Measurements from ENCODE around the gene PPP5C.

The PPP5C gene

DNA sequence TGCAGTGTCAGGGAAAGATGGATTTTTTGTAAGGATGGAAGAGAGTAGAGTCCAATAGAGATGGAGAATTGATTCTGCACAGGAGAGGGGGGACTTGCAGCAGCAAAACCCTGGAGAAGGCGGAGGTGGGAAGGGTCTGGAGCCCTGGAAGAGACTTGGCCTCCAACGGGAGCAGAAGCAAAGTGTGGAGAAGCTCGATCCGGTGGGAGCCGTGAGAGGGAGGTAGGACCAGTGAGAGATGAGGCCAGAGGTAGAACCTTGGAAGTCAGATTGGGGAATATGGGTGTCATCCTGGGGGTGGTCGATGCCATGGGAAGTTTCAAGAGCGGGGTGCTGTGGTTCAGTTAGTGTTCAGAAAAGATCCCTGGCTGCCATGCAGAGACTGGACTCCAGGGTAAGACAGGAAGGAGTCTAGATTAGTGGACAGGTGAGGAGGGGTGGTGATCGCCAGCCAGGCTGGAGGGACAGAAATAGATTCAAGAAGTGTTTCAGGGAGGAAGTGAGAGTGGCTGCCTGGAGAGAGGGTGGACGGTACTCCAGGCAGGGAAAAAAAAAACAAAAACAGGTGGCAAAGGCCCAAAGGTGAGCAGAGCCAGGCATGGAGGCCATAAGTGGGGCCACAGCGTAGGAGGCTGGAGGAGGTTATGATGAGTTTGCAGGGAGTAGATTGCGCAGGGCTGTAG lies 2.6 kb downstream of the PPP5C start:
- Histone ChIP-seq H3K9me3 (ENCODE audit: insufficient read depth, low read depth, low read length) (no peaks in the 10 kb centered on the region), H3K9ac (ENCODE audit: low read depth, low read length, poor library complexity, severe bottlenecking) (peak overlapping the region; percentile 45), H3K79me2 (ENCODE audit: insufficient read depth, low read length) (peaks cover 68% of the 10 kb centered on the region), H2AFZ (ENCODE audit: low read length) (no peak overlapping the region), H4K20me1 (ENCODE audit: insufficient read depth, low read length, poor library complexity, severe bottlenecking) (peaks cover 39% of the 10 kb centered on the region), H3K4me1 (ENCODE audit: insufficient read depth, low read length, poor library complexity, severe bottlenecking) (peaks cover 51% of the 10 kb centered on the region), H3K9me2 (replicated peaks; ENCODE audit: low read depth, low read length) (no peaks in the 10 kb centered on the region), H3K4me3 (ENCODE audit: low read length, poor library complexity, severe bottlenecking) (peak overlapping the region; percentile 100), H3F3A (ENCODE audit: low read depth) (no peaks in the 10 kb centered on the region), H3K27me3 (ENCODE audit: insufficient read depth, low read length, poor library complexity, severe bottlenecking) (no peaks in the 10 kb centered on the region), H3K4me2 (ENCODE audit: low read depth, low read length, poor library complexity, severe bottlenecking) (peak overlapping the region; percentile 98), H3K36me3 (ENCODE audit: insufficient read depth, low read length) (peaks cover 13% of the 10 kb centered on the region)
- no peak for TF ChIP-seq EZH2phosphoT487 (IDR thresholded peaks at IDR 0.05; ENCODE audit: borderline replicate concordance)
- TF ChIP-seq, protein P1, sequence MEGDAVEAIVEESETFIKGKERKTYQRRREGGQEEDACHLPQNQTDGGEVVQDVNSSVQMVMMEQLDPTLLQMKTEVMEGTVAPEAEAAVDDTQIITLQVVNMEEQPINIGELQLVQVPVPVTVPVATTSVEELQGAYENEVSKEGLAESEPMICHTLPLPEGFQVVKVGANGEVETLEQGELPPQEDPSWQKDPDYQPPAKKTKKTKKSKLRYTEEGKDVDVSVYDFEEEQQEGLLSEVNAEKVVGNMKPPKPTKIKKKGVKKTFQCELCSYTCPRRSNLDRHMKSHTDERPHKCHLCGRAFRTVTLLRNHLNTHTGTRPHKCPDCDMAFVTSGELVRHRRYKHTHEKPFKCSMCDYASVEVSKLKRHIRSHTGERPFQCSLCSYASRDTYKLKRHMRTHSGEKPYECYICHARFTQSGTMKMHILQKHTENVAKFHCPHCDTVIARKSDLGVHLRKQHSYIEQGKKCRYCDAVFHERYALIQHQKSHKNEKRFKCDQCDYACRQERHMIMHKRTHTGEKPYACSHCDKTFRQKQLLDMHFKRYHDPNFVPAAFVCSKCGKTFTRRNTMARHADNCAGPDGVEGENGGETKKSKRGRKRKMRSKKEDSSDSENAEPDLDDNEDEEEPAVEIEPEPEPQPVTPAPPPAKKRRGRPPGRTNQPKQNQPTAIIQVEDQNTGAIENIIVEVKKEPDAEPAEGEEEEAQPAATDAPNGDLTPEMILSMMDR (conservative IDR thresholded peaks at IDR 0.05; ENCODE audit: low read length): no peak

DNA sequence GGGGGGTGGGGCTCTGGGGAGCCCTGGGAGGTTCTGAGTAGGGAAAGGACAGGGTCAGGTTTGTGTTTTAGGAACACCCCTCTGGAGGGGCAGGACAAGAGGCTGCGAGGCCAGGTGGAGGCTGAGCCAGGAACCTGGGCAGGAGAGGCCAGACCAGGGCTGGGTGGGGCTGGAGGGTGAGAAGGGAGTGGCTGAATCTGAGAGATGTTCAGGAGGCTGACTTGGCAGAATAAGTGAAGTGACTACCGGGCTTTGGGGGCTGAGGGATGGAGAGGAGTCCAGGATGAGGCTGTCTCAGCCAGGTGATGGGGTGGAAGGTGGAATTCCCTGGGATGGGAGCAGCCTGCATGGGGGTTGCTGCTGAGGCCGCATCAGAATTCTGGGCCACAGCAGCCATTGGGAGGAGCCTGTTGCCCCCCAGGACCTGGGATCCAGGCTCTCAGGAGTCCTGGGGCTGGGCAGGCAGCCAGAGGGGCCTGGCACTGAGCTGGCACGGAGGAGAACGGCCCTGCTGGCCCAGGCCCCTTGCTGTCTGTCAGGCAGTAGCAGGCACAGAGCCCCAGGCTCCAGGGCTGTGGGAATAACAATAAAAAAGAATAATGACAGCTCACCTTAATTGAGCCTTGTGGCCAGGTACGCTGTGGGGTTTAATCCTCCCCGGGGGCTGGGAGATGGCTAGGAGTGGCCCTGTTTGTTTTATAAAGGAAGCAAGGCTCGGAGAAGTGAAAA lies 3.3 kb downstream of the PPP5C start:
- H3K4me1 ChIP-seq (ENCODE audit: insufficient read depth, low read length, poor library complexity, severe bottlenecking): peaks cover 51% of the 10 kb centered on the region
- peaks cover 20% of the 10 kb centered on the region for H3K36me3 ChIP-seq (ENCODE audit: insufficient read depth, low read length)
- no peak overlapping the region for H2AFZ ChIP-seq (ENCODE audit: low read length)
- peak overlapping the region; percentile 100 for H3K4me3 ChIP-seq (ENCODE audit: low read length, poor library complexity, severe bottlenecking)
- H3K9me2 ChIP-seq (replicated peaks; ENCODE audit: low read depth, low read length): no peaks in the 10 kb centered on the region
- TF ChIP-seq EZH2phosphoT487 (IDR thresholded peaks at IDR 0.05; ENCODE audit: borderline replicate concordance): no peak
- TF ChIP-seq, protein P1 (conservative IDR thresholded peaks at IDR 0.05; ENCODE audit: low read length): no peak
- peak overlapping the region; percentile 45 for H3K9ac ChIP-seq (ENCODE audit: low read depth, low read length, poor library complexity, severe bottlenecking)
- H3K9me3 ChIP-seq (ENCODE audit: insufficient read depth, low read depth, low read length): no peaks in the 10 kb centered on the region
- H3F3A ChIP-seq (ENCODE audit: low read depth): no peaks in the 10 kb centered on the region
- peaks cover 39% of the 10 kb centered on the region for H4K20me1 ChIP-seq (ENCODE audit: insufficient read depth, low read length, poor library complexity, severe bottlenecking)
- no peaks in the 10 kb centered on the region for H3K27me3 ChIP-seq (ENCODE audit: insufficient read depth, low read length, poor library complexity, severe bottlenecking)
- H3K79me2 ChIP-seq (ENCODE audit: insufficient read depth, low read length): peaks cover 68% of the 10 kb centered on the region
- H3K4me2 ChIP-seq (ENCODE audit: low read depth, low read length, poor library complexity, severe bottlenecking): peak overlapping the region; percentile 98

DNA sequence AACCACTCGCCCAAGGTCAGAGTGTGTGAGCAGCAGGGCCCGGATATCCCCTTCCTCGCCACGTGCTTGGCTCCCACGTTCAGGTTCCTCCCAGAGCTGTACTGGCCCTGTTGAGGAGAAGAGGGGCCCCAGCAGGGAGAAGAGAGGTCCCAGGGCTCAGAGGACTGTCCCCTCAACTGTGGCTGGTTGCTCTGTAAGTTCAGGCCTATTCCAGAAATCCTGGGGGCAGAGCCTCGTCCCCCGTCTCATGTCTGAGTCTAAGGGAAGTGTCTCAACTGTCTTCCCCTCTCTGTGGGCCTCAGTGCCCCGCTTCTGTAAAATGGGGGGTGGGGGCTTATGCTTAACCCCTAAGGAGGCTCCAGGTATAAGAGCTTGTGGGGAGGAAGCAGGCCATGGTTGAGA lies 3.9 kb downstream of the PPP5C start:
- no peaks in the 10 kb centered on the region for H3K9me3 ChIP-seq (ENCODE audit: insufficient read depth, low read depth, low read length)
- peaks cover 68% of the 10 kb centered on the region for H3K79me2 ChIP-seq (ENCODE audit: insufficient read depth, low read length)
- no peaks in the 10 kb centered on the region for H3K27me3 ChIP-seq (ENCODE audit: insufficient read depth, low read length, poor library complexity, severe bottlenecking)
- no peaks in the 10 kb centered on the region for H3F3A ChIP-seq (ENCODE audit: low read depth)
- peak overlapping the region; percentile 45 for H3K9ac ChIP-seq (ENCODE audit: low read depth, low read length, poor library complexity, severe bottlenecking)
- TF ChIP-seq EZH2phosphoT487 (IDR thresholded peaks at IDR 0.05; ENCODE audit: borderline replicate concordance): no peak
- TF ChIP-seq, protein P1 (conservative IDR thresholded peaks at IDR 0.05; ENCODE audit: low read length): no peak
- peak overlapping the region; percentile 98 for H3K4me2 ChIP-seq (ENCODE audit: low read depth, low read length, poor library complexity, severe bottlenecking)
- H3K36me3 ChIP-seq (ENCODE audit: insufficient read depth, low read length): peaks cover 26% of the 10 kb centered on the region
- no peaks in the 10 kb centered on the region for H3K9me2 ChIP-seq (replicated peaks; ENCODE audit: low read depth, low read length)
- H3K4me3 ChIP-seq (ENCODE audit: low read length, poor library complexity, severe bottlenecking): peak overlapping the region; percentile 100
- peaks cover 39% of the 10 kb centered on the region for H4K20me1 ChIP-seq (ENCODE audit: insufficient read depth, low read length, poor library complexity, severe bottlenecking)
- peaks cover 51% of the 10 kb centered on the region for H3K4me1 ChIP-seq (ENCODE audit: insufficient read depth, low read length, poor library complexity, severe bottlenecking)
- no peak overlapping the region for H2AFZ ChIP-seq (ENCODE audit: low read length)
